ENCODE data around the gene SLC35F1.

The SLC35F1 gene

DNA sequence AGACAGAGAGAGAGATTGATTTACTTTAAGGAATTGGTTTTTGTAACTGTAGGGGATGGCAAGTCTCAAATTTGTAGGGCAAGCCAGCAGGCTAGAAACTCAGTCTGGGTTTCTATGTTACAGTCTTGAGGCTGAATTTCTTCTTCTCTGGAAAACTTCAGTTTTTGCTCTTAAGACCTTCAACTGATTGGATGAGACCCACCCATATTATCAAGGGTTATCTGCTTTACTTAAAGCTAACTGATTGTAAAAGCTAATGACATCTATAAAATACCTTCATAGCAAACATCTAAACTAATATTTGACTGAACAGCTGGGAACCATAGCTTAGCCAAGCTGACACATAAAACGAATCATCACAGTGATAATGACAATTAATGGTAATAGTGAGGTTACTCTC, 22.4 kb downstream of the SLC35F1 start:
- POLR2A ChIA-PET: no interaction called here
- DNase-seq (ENCODE audit: extremely low spot score): no peak
- TF ChIP-seq ZNF384 (IDR thresholded peaks at IDR 0.05) (no peak), FOXK2 (IDR thresholded peaks at IDR 0.05) (no peak), NFRKB (IDR thresholded peaks at IDR 0.05) (no peak), FOXA1 (IDR thresholded peaks at IDR 0.05) (no peak), TARDBP (IDR thresholded peaks at IDR 0.05) (no peak), ELF4 (IDR thresholded peaks at IDR 0.05) (no peak), ARNT (IDR thresholded peaks at IDR 0.05) (no peak), LEF1 (IDR thresholded peaks at IDR 0.05; ENCODE audit: borderline replicate concordance) (no peak), HDGF (IDR thresholded peaks at IDR 0.05; ENCODE audit: borderline replicate concordance) (no peak), SUZ12 (IDR thresholded peaks at IDR 0.05) (no peak), L3MBTL2 (conservative IDR thresholded peaks at IDR 0.05) (no peak), BHLHE40 (IDR thresholded peaks at IDR 0.05; ENCODE audit: borderline replicate concordance) (no peak), CTBP1 (IDR thresholded peaks at IDR 0.05; ENCODE audit: borderline replicate concordance) (no peak), SP1 (IDR thresholded peaks at IDR 0.05) (no peak), FOXM1 (IDR thresholded peaks at IDR 0.05; ENCODE audit: borderline replicate concordance) (no peak)
- TF ChIP-seq, protein P1, sequence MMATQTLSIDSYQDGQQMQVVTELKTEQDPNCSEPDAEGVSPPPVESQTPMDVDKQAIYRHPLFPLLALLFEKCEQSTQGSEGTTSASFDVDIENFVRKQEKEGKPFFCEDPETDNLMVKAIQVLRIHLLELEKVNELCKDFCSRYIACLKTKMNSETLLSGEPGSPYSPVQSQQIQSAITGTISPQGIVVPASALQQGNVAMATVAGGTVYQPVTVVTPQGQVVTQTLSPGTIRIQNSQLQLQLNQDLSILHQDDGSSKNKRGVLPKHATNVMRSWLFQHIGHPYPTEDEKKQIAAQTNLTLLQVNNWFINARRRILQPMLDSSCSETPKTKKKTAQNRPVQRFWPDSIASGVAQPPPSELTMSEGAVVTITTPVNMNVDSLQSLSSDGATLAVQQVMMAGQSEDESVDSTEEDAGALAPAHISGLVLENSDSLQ (IDR thresholded peaks at IDR 0.05): no peak
- CTCF ChIA-PET: no interaction called here

DNA sequence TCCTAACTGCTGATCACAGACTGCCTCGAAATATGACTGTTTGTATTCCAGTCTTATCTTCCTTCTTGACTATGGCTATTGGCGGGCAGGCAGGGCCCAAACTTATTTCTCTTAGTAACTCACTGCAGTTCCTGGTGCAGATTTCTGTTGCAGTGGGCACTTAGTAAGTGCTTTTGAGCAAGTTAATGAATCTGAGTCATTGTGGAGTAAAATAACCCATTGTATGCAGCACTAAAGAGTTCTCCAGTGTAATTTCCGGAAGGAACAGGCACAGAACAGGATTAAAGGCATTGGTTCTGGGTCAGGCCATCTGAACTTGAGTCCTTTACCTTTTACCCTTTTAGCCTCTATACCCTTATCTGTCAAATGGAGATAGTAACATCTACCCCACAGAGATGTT, 23.6 kb downstream of the SLC35F1 start:
- CTCF ChIA-PET: no interaction called here
- no peak for DNase-seq (ENCODE audit: extremely low spot score)
- TF ChIP-seq SP1 (IDR thresholded peaks at IDR 0.05): no peak
- TF ChIP-seq L3MBTL2 (conservative IDR thresholded peaks at IDR 0.05): no peak
- TF ChIP-seq LEF1 (IDR thresholded peaks at IDR 0.05; ENCODE audit: borderline replicate concordance): no peak
- no peak for TF ChIP-seq FOXA1 (IDR thresholded peaks at IDR 0.05)
- TF ChIP-seq HDGF (IDR thresholded peaks at IDR 0.05; ENCODE audit: borderline replicate concordance): no peak
- TF ChIP-seq ARNT (IDR thresholded peaks at IDR 0.05): no peak
- TF ChIP-seq, protein P1 (IDR thresholded peaks at IDR 0.05): no peak
- no peak for TF ChIP-seq TARDBP (IDR thresholded peaks at IDR 0.05)
- TF ChIP-seq ELF4 (IDR thresholded peaks at IDR 0.05): no peak
- TF ChIP-seq NFRKB (IDR thresholded peaks at IDR 0.05): no peak
- TF ChIP-seq SUZ12 (IDR thresholded peaks at IDR 0.05): no peak
- TF ChIP-seq FOXK2 (IDR thresholded peaks at IDR 0.05): no peak
- TF ChIP-seq FOXM1 (IDR thresholded peaks at IDR 0.05; ENCODE audit: borderline replicate concordance): no peak
- TF ChIP-seq CTBP1 (IDR thresholded peaks at IDR 0.05; ENCODE audit: borderline replicate concordance): no peak
- no peak for TF ChIP-seq ZNF384 (IDR thresholded peaks at IDR 0.05)
- no peak for TF ChIP-seq BHLHE40 (IDR thresholded peaks at IDR 0.05; ENCODE audit: borderline replicate concordance)
- POLR2A ChIA-PET: no interaction called here

DNA sequence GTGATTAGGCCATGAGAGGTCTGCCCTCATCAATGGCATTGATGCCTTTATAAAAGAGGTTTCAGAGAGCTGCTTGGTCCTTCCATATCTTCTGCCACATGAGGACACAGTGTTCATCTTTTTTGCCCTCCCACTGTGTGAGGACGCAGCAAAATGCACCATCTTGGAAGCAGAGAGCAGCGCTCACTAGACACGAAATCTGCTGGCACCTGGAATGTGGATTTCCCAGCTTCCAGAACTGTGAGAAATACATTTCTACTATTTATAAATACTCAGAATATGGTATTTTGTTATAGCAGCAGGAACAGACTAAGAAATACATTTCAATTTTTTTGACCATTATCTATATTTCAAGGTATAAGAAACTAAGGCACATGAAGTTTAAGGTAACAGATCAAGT, 24.9 kb downstream of the SLC35F1 start:
- DNase-seq (ENCODE audit: extremely low spot score): no peak
- POLR2A ChIA-PET: no interaction called here
- no peak for TF ChIP-seq FOXM1 (IDR thresholded peaks at IDR 0.05; ENCODE audit: borderline replicate concordance)
- TF ChIP-seq CTBP1 (IDR thresholded peaks at IDR 0.05; ENCODE audit: borderline replicate concordance): no peak
- CTCF ChIA-PET: no interaction called here

DNA sequence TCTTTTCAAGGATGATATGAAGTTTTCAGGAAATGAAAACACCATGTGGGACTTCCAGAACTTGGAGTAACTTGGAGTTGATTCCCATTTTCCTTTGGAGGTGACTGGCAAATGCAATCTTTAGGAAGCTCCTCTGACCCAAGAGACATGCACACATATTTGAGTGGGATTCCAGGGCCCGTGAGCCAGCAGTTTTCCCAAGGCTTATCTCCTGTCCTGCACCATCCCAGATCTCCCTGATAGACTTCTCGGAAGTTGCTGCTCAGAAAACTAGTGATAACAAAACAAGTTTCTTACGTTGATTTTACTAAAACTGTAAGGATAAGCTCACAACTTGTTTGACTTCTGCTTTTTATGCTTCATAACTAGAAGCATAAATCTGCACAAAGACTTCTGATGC, 25.6 kb downstream of the SLC35F1 start:
- no peak for TF ChIP-seq SP1 (IDR thresholded peaks at IDR 0.05)
- TF ChIP-seq CTBP1 (IDR thresholded peaks at IDR 0.05; ENCODE audit: borderline replicate concordance): no peak
- TF ChIP-seq HDGF (IDR thresholded peaks at IDR 0.05; ENCODE audit: borderline replicate concordance): no peak
- no peak for TF ChIP-seq FOXM1 (IDR thresholded peaks at IDR 0.05; ENCODE audit: borderline replicate concordance)
- no peak for TF ChIP-seq FOXK2 (IDR thresholded peaks at IDR 0.05)
- TF ChIP-seq L3MBTL2 (conservative IDR thresholded peaks at IDR 0.05): no peak
- TF ChIP-seq TARDBP (IDR thresholded peaks at IDR 0.05): no peak
- no peak for TF ChIP-seq ARNT (IDR thresholded peaks at IDR 0.05)
- no peak for TF ChIP-seq FOXA1 (IDR thresholded peaks at IDR 0.05)
- no peak for TF ChIP-seq LEF1 (IDR thresholded peaks at IDR 0.05; ENCODE audit: borderline replicate concordance)
- TF ChIP-seq, protein P1 (IDR thresholded peaks at IDR 0.05): no peak
- TF ChIP-seq ZNF384 (IDR thresholded peaks at IDR 0.05): no peak
- no peak for TF ChIP-seq NFRKB (IDR thresholded peaks at IDR 0.05)
- TF ChIP-seq ELF4 (IDR thresholded peaks at IDR 0.05): no peak
- no peak for TF ChIP-seq BHLHE40 (IDR thresholded peaks at IDR 0.05; ENCODE audit: borderline replicate concordance)
- TF ChIP-seq SUZ12 (IDR thresholded peaks at IDR 0.05): no peak
- ChIA-PET CTCF (no interaction called here), POLR2A (no interaction called here)
- no peak for DNase-seq (ENCODE audit: extremely low spot score)

DNA sequence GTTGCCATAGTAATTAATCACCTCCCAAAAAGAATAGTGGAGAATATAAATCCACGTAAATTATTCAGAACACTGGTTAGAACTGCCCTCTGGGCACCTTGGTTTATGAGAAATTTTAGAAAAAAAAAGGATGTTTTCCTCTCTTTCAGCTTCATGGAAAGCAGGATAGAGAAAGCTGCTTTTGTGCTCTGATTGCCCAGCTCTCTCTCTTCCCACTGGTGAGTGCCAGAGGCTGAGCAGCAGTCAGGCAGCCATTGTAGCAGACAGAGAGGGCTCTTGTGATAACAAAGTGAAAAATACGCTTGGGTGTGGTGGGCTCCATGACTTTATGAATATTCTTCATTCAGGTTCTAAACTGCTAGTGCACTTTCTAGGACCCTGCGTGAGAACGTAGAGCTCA, 26.4 kb downstream of the SLC35F1 start:
- ChIA-PET POLR2A (no interaction called here), CTCF (no interaction called here)
- TF ChIP-seq FOXM1 (IDR thresholded peaks at IDR 0.05; ENCODE audit: borderline replicate concordance) (no peak), NFRKB (IDR thresholded peaks at IDR 0.05) (no peak), LEF1 (IDR thresholded peaks at IDR 0.05; ENCODE audit: borderline replicate concordance) (no peak), BHLHE40 (IDR thresholded peaks at IDR 0.05; ENCODE audit: borderline replicate concordance) (no peak), ELF4 (IDR thresholded peaks at IDR 0.05) (no peak), TARDBP (IDR thresholded peaks at IDR 0.05) (no peak), FOXK2 (IDR thresholded peaks at IDR 0.05) (no peak), ARNT (IDR thresholded peaks at IDR 0.05) (no peak), HDGF (IDR thresholded peaks at IDR 0.05; ENCODE audit: borderline replicate concordance) (no peak), L3MBTL2 (conservative IDR thresholded peaks at IDR 0.05) (no peak), SUZ12 (IDR thresholded peaks at IDR 0.05) (no peak), FOXA1 (IDR thresholded peaks at IDR 0.05) (no peak)
- TF ChIP-seq, protein P1 (IDR thresholded peaks at IDR 0.05): no peak
- no peak for DNase-seq (ENCODE audit: extremely low spot score)
